Esophagus squamous epithelium (tissue), 5 donors: ENCODE data around the gene MAST3. TPM values are rescaled to one million over a fixed set of nuclear protein-coding genes. Genes with fewer than 3 reads are reported as not detected.

Source experiments
- DNase-seq: peaks from one replicate; lab custom pipeline; 2025; lab: John Stamatoyannopoulos, UW
- H3K27ac ChIP-seq, 4 donors: fragments of 200-600 bp; sonication (generic); one replicate each; pipeline ENCODE4 v1.5.1; 2016 to 2019; ENCODE audit warnings: mild to moderate bottlenecking in 1 of 4
- H3K27me3 ChIP-seq, 4 donors: fragments of 200-600 bp; sonication (generic); 1 replicate in 3 of 4; 2 replicates in 1 of 4; pipeline versions ENCODE4 v1.5.1 to v1.6.0; 2017 to 2021; ENCODE audit warnings: antibody characterized with exemption in 1 of 4
- H3K36me3 ChIP-seq, 3 donors: fragments of 200-600 bp; sonication (generic); one replicate each; pipeline ENCODE4 v1.5.1; 2016 to 2019
- H3K4me1 ChIP-seq, 3 donors: fragments of 200-600 bp; sonication (generic); one replicate each; pipeline ENCODE4 v1.5.1; 2017 to 2019
- H3K4me3 ChIP-seq, 4 donors: fragments of 200-600 bp; sonication (generic); 1 replicate in 3 of 4; 2 replicates in 1 of 4; pipeline ENCODE4 v1.5.1; 2016 to 2019; ENCODE audit warnings: mild to moderate bottlenecking in 2 of 4, moderate library complexity in 1 of 4
- H3K9me3 ChIP-seq, 3 donors: fragments of 200-600 bp; sonication (generic); one replicate each; pipeline ENCODE4 v1.5.1; 2016 to 2019
- POLR2A ChIP-seq, 4 donors: fragments of 450-650 bp; IDR thresholded peaks; one replicate each; pipeline ENCODE4 v1.6.1; 2017; ENCODE audit warnings: antibody characterized with exemption in 4 of 4, mild to moderate bottlenecking in 4 of 4, moderate library complexity in 3 of 4
- WGBS, 2 donors: methylation state at CpG; one replicate each; pipeline ENCODE4 v1.1.5; 2018; 5-methylcytosine and 5-hydroxymethylcytosine counted together
- intact Hi-C: fragments of 100-400 bp; cut with DNase I; formaldehyde crosslinking; loops from one replicate; pipeline ENCODE4 v1.15.0; 2022
- total RNA-seq, 4 donors: library from RNA; depleted of rRNA; stranded (reverse); fragments of >200 nt; gene quantifications; one replicate each; pipeline ENCODE4 v1.1.0, GENCODE V29; 2016
- TF ChIP-seq, protein P1 (sequence below), 6 experiments: fragments of 450-650 bp in 4 of 6; fragments of 200-600 bp in 2 of 6; sonication (generic) in 2 of 6; IDR thresholded peaks; one replicate each; pipeline ENCODE4 v1.5.1; 2016 to 2019; ENCODE audit warnings: antibody characterized with exemption in 6 of 6, mild to moderate bottlenecking in 4 of 6, moderate library complexity in 4 of 6
- donor health status: DM: yes; HTN: yes; CAD: no.

The MAST3 gene
- total RNA-seq, 4 donors from 2014 or later = 2.3 to 4.8 (median 4.1) TPM

DNA sequence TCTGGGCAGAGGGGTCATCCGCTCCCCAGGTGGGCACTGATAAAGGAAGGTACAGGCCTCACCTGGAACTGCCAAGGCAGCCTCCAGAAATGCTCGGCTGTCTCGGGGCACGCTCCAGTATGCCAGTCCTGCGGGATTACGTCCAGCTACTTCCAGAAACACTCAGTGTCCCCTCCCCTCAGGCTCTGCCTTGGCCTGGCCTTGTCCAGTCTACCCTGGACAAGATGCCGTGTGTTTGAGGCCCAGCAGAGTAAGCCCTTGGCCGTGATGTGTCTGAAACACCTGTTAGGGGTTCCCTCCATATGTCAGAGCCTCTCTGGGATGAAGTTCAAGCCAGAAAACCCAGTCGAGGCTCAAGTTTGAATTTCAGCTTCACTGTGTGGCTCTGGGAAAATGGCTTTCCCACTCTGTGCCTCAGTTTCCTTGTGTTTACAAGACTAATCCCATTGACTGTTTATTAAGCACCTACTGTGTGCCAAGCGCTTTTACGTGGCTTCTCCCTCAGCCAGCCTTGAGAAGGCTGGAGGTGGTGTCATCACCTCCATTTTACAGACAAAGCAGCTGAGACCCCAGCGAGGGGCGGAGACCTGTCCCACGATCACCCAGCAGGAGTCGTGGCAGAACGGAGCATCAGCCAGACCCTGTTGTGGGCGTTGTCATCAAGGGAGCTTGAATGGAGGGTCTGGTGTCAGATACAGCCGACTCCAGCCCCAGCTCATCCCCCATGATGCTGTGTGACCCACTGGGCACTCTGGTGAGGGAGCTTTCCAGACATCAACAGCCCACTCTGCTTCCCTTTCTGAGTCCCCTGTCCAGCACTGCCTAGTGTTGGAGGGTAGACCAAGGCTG, 53.4 kb downstream of the MAST3 start:
- Histone ChIP-seq H3K36me3 (peaks cover 0 to 30% (median 0%) of the 10 kb centered on the region in 3 donors), H3K27me3 (no peaks in the 10 kb centered on the region), H3K4me1 (peaks cover 25 to 49% (median 31%) of the 10 kb centered on the region in 3 donors), H3K4me3 (no peak overlapping the region), H3K27ac (peak overlapping the region in 3 of 4 donors; percentile 95 to 99 (median 97)), H3K9me3 (no peaks in the 10 kb centered on the region)
- no peak for TF ChIP-seq POLR2A (IDR thresholded peaks at IDR 0.05)
- TF ChIP-seq, protein P1, sequence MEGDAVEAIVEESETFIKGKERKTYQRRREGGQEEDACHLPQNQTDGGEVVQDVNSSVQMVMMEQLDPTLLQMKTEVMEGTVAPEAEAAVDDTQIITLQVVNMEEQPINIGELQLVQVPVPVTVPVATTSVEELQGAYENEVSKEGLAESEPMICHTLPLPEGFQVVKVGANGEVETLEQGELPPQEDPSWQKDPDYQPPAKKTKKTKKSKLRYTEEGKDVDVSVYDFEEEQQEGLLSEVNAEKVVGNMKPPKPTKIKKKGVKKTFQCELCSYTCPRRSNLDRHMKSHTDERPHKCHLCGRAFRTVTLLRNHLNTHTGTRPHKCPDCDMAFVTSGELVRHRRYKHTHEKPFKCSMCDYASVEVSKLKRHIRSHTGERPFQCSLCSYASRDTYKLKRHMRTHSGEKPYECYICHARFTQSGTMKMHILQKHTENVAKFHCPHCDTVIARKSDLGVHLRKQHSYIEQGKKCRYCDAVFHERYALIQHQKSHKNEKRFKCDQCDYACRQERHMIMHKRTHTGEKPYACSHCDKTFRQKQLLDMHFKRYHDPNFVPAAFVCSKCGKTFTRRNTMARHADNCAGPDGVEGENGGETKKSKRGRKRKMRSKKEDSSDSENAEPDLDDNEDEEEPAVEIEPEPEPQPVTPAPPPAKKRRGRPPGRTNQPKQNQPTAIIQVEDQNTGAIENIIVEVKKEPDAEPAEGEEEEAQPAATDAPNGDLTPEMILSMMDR (IDR thresholded peaks at IDR 0.05) = no peak
- intact Hi-C loops = no loop called here
- DNase-seq = no peak
- 84 to 94% methylated on average over 5 to 8 of the region's 18 CpGs for WGBS, 2 donors

DNA sequence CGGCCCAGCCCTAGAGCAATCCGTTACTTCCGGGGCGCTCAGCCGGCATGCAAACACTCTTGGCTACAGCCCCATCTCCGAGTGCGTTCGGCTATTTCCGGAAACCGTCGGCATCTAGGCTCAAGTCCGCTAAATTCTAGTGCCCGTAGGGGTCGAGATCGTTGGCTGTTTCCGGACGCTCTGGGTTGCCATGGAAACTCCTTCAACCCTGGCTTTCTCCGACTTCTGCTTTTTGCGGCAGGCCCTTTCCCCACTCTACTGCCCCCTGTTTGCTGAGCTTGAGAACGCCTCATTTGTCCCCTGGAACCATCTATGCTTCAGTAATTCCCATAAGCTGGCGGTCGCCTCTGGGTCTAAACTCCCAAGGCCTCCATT, 54.9 kb downstream of the MAST3 start:
- 0 to 1% methylated on average over 13 to 22 of the region's 22 CpGs for WGBS, 2 donors
- Histone ChIP-seq H3K36me3 (peaks cover 0 to 20% (median 0%) of the 10 kb centered on the region in 3 donors), H3K9me3 (no peaks in the 10 kb centered on the region), H3K4me1 (peaks cover 40 to 64% (median 45%) of the 10 kb centered on the region in 3 donors), H3K27me3 (no peaks in the 10 kb centered on the region), H3K4me3 (peak overlapping the region; percentile 66 to 98 (median 84)), H3K27ac (peak overlapping the region; percentile 89 to 99 (median 96))
- intact Hi-C loops = no loop called here
- DNase-seq = peak; percentile 88
- TF ChIP-seq, protein P1 (IDR thresholded peaks at IDR 0.05) = peak; percentile 50 to 81 (median 68)
- no peak for TF ChIP-seq POLR2A (IDR thresholded peaks at IDR 0.05)

DNA sequence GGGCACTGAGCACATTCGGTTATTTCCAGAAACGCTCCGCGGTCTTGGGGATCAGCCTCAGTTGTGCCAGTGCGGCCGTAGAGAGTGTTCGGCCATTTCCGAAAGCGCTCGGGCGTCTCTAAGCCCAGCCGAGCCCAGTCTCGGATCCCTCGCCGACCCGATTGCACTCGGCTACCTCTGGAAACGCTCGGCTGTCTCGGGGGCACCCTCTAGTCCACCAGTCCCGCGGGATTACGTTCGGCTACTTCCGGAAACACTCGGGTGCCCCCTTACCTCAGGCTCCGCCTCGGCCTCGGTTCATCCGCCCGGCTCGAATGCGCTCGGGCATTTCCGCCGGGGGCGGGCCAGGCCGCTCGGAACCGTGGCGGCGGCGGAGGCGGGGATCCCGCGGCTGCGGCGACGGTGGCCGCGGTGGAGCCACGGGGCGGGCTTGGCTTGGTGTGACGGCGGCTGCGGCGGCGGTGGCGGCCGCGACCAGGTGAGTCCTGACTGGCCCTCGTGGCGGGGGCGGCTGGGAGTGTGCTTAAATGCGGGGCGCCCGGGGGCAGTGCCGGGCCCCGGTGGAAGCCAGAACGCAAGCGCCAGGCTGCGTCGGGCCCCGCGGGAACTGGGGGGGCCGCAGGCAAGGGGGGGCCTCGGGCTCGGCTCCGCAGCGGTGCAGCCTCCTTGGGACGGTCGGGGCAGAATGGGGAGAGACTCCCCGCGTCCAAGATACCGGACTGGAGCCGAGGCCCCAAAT, 55.4 kb downstream of the MAST3 start, which contains the start of gene PIK3R2:
Gene PIK3R2 (plus strand): TSS at position 347 of the 739 bp plus-strand sequence. CDS start 2,717 bp downstream, outside the sequence.
- 0 to 1% methylated on average over 1 to 19 of the region's 86 CpGs for WGBS, 2 donors
- peaks cover 0 to 16% (median 0%) of the 10 kb centered on the region in 3 donors for H3K36me3 ChIP-seq
- no peaks in the 10 kb centered on the region for H3K27me3 ChIP-seq
- H3K27ac ChIP-seq = peak within 1 kb of the TSS; percentile 89 to 99 (median 96)
- peak; percentile 90 for DNase-seq
- peak within 1 kb of the TSS; percentile 66 to 98 (median 84) for H3K4me3 ChIP-seq
- intact Hi-C loops = no loop called here
- peak in 3 of 4 donors; percentile 69 to 84 (median 83) for TF ChIP-seq POLR2A (IDR thresholded peaks at IDR 0.05)
- TF ChIP-seq, protein P1 (IDR thresholded peaks at IDR 0.05) = peak in 1 of 6 experiments; percentile 14
- peaks cover 44 to 69% (median 49%) of the 10 kb centered on the region in 3 donors for H3K4me1 ChIP-seq
- no peaks in the 10 kb centered on the region for H3K9me3 ChIP-seq

DNA sequence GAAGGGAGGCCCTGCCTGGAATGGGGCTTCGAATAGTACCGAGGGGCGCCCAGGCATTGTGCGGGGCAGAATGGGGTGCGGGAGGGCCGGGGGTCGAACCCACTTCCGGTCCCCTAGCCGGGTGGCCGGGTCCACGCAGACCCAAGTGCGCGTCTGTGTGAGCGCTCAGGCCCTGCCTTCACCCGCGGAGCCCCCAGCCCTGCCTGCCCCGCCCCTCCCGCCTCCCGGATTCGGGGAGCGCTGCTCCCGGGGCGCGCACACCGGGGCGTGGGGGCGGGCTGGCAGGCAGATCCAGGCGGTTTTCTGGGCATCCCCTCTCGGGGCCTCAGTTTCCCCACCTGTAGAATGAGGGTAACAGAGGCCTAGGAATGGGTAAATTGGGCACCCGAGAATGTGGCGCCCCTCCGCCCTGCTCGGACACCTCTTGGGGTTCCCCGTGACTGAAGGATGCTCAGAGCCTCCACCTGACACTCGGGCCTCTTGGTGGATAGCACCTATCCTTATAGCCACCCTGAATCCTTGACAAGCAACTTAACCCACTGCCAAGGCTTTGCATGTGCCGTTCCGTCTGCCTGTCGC, 56.1 kb downstream of the MAST3 start:
- WGBS, 2 donors = 0 to 20% methylated on average over 3 to 11 of the region's 38 CpGs

More for the DNA sequence above, 56.1 kb downstream of the MAST3 start:
- Histone ChIP-seq H3K4me3 (peak overlapping the region; percentile 66 to 98 (median 84)), H3K4me1 (peaks cover 44 to 76% (median 56%) of the 10 kb centered on the region in 3 donors), H3K27ac (peak overlapping the region; percentile 89 to 99 (median 96)), H3K9me3 (no peaks in the 10 kb centered on the region), H3K36me3 (peaks cover 0 to 16% (median 0%) of the 10 kb centered on the region in 3 donors), H3K27me3 (no peaks in the 10 kb centered on the region)
- intact Hi-C loops = no loop called here
- TF ChIP-seq, protein P1 (IDR thresholded peaks at IDR 0.05) = no peak
- TF ChIP-seq POLR2A (IDR thresholded peaks at IDR 0.05) = no peak
- DNase-seq = no peak
